ENCODE results near the gene PDE3A. TPM values are rescaled to one million over a fixed set of nuclear protein-coding genes. Genes with fewer than 3 reads are reported as not detected.

The PDE3A gene
- polyA plus RNA-seq, 3 donors, result 0.10 TPM; not detected in 2

GRCh38 chr12:20616093-20616492, 247.8 kb downstream of the PDE3A start:
- H3K4me1 ChIP-seq (ENCODE audit: control insufficient read depth in 1 of 2, insufficient read depth in 2 of 2, low read length in 2 of 2), result no peaks in the 10 kb centered on the region
- H3K27me3 ChIP-seq (ENCODE audit: control insufficient read depth in 2 of 2, insufficient read depth in 2 of 2, low read length in 2 of 2), result no peaks in the 10 kb centered on the region
- intact Hi-C loops (cut with micrococcal nuclease), result no loop called here
- no peaks in the 10 kb centered on the region for H3K36me3 ChIP-seq (replicated peaks in 1 of 2; ENCODE audit: control insufficient read depth in 1 of 2, insufficient read depth in 2 of 2, low read length in 2 of 2)
- Mint-ChIP-seq H3K27me3 (ENCODE audit: low read depth in 3 of 3) (peaks cover 0 to 1% (median 0%) of the 10 kb centered on the region in 3 donors), H3K4me3 (no peak overlapping the region), H3K27ac (no peak overlapping the region), H3K36me3 (no peaks in the 10 kb centered on the region), H3K9me3 (peaks cover 0 to 2% (median 0%) of the 10 kb centered on the region in 7 donors), H3K4me1 (no peaks in the 10 kb centered on the region)
- no peak overlapping the region for H3K4me2 ChIP-seq (replicated peaks; ENCODE audit: extremely low read depth, low read length, poor library complexity, severe bottlenecking)
- H4K20me1 ChIP-seq (ENCODE audit: insufficient read depth, low read length), result no peaks in the 10 kb centered on the region
- no peak for DNase-seq
- no peak overlapping the region for H3K4me3 ChIP-seq (replicated peaks in 1 of 3; ENCODE audit: low read depth in 2 of 3, low read length in 3 of 3)
- WGBS (ENCODE audit: insufficient coverage), result 100% methylated on average over 4 of the region's 6 CpGs
- no peak overlapping the region for H3K27ac ChIP-seq (ENCODE audit: low read depth in 1 of 2, low read length in 2 of 2)
- H3K9me3 ChIP-seq (replicated peaks in 1 of 2; ENCODE audit: control insufficient read depth in 1 of 2, insufficient read depth in 1 of 2, low read length in 2 of 2), result no peaks in the 10 kb centered on the region
- H3K79me2 ChIP-seq (ENCODE audit: insufficient read depth, low read length), result no peaks in the 10 kb centered on the region
- TF ChIP-seq CTCF (IDR thresholded peaks at IDR 0.05), result no peak
- H3K9ac ChIP-seq (ENCODE audit: insufficient read depth, low read length, poor library complexity, severe bottlenecking), result no peak overlapping the region
- no peak overlapping the region for H2AFZ ChIP-seq (ENCODE audit: insufficient read depth, low read depth, low read length, poor library complexity, severe bottlenecking)

- Histone ChIP-seq H3K27me3 (ENCODE audit: control insufficient read depth in 2 of 2, insufficient read depth in 2 of 2, low read length in 2 of 2) (no peaks in the 10 kb centered on the region), H3K79me2 (ENCODE audit: insufficient read depth, low read length) (no peaks in the 10 kb centered on the region), H3K4me3 (replicated peaks in 1 of 3; ENCODE audit: low read depth in 2 of 3, low read length in 3 of 3) (no peak overlapping the region), H3K36me3 (replicated peaks in 1 of 2; ENCODE audit: control insufficient read depth in 1 of 2, insufficient read depth in 2 of 2, low read length in 2 of 2) (no peaks in the 10 kb centered on the region), H3K4me1 (ENCODE audit: control insufficient read depth in 1 of 2, insufficient read depth in 2 of 2, low read length in 2 of 2) (no peaks in the 10 kb centered on the region), H4K20me1 (ENCODE audit: insufficient read depth, low read length) (no peaks in the 10 kb centered on the region), H3K9me3 (replicated peaks in 1 of 2; ENCODE audit: control insufficient read depth in 1 of 2, insufficient read depth in 1 of 2, low read length in 2 of 2) (no peaks in the 10 kb centered on the region), H2AFZ (ENCODE audit: insufficient read depth, low read depth, low read length, poor library complexity, severe bottlenecking) (no peak overlapping the region), H3K27ac (ENCODE audit: low read depth in 1 of 2, low read length in 2 of 2) (no peak overlapping the region), H3K9ac (ENCODE audit: insufficient read depth, low read length, poor library complexity, severe bottlenecking) (no peak overlapping the region), H3K4me2 (replicated peaks; ENCODE audit: extremely low read depth, low read length, poor library complexity, severe bottlenecking) (no peak overlapping the region)
- TF ChIP-seq CTCF (IDR thresholded peaks at IDR 0.05), result no peak
- no peak for DNase-seq
- no peak overlapping the region for H3K27ac Mint-ChIP-seq
- H3K27me3 Mint-ChIP-seq (ENCODE audit: low read depth in 3 of 3), result peaks cover 0 to 1% (median 0%) of the 10 kb centered on the region in 3 donors
- peaks cover 0 to 2% (median 0%) of the 10 kb centered on the region in 7 donors for H3K9me3 Mint-ChIP-seq
- H3K4me1 Mint-ChIP-seq, result peaks cover 3% of the 10 kb centered on the region
- H3K4me3 Mint-ChIP-seq, result no peak overlapping the region
- H3K36me3 Mint-ChIP-seq, result no peaks in the 10 kb centered on the region
- 100% methylated on average over 1 of the region's 2 CpGs for WGBS (ENCODE audit: insufficient coverage)
- intact Hi-C loops (cut with micrococcal nuclease), result no loop called here
These were observed 251.9 kb downstream of the PDE3A start for GRCh38 chr12:20620261-20620660.

Measured in CD14-positive monocyte (primary cell).